Umbilical cord (tissue), 2 donors: ENCODE measurements around the gene DICER1. TPM values are rescaled to one million over a fixed set of nuclear protein-coding genes. Genes with fewer than 3 reads are reported as not detected.
A peak's percentile ranks its signal among the peaks of the same experiment; 100 is the strongest.
"Not testable (repeated sequence)": the region's sequence is repeated elsewhere in the genome, so short reads cannot be mapped to it uniquely, and the experiment has no call there.

Source experiments
- DNase-seq: peaks from one replicate; pipeline ENCODE4 v3.0.0-alpha.2; 2015; ENCODE audit warnings: low spot score
- total RNA-seq: library from RNA; depleted of rRNA; stranded (reverse); fragments of >200 nt; gene quantifications from one replicate; pipeline ENCODE4 v1.2.3, GENCODE V29; 2014; ENCODE audit warnings: low replicate concordance; ENCODE audit not compliant: insufficient read depth

DICER1 gene
- total RNA-seq, 1 donor from 2014 or later, result 319 TPM

DNA sequence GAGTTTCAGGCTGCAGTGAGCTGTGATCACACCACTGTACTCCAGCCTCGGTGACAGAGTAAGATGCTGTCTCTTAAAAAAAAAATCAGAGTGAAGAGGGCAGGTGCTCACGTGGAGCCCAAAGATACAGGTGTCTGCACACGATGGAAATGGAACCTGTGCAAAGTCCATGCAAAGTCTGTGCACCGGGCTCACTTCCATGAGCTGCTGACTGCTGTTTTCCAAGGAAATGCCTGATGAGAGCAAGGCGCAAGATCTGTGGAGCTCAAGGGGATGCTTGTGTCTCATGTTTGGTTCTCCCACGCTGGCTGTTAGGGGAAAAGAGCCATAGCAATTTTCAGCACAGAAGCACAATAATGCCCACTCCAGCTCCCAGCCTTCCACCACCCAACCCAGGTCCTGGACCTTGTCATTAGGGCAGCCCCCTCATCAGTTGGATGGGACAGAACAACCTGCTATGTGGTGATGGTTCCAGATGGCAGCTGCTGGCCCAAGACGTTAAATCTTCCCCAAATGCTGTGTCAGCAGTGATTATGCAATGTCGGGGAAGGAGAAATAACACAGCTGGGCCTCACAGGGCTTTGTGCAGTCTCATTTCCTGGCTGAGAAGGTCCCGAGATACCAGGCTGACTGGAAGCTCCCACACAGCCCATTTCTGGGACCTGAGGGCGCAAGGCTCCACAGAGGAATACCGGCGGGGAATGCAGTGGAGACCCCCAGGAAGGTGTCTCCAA lies 27.9 kb upstream of the DICER1 start:
- DNase-seq, result peak; percentile 84

DNA sequence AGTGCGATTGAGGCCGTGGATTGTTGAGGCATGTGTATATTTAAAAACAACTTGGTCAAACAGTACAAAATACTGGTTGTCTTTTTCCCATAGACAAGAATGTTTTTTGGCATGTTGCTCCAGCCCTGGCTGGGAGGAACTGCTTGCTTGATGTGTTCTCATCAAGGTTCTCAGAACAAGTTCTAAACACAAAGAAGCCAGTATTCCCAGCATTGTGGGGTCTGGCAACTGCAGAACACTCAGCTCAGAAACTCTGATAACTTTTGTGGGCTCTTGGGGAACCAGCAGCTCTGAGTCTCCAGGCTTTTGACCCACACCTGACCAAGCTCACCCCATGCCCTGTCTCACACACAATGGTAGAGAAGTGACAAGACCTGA lies 27.1 kb upstream of the DICER1 start:
- no peak for DNase-seq

DNA sequence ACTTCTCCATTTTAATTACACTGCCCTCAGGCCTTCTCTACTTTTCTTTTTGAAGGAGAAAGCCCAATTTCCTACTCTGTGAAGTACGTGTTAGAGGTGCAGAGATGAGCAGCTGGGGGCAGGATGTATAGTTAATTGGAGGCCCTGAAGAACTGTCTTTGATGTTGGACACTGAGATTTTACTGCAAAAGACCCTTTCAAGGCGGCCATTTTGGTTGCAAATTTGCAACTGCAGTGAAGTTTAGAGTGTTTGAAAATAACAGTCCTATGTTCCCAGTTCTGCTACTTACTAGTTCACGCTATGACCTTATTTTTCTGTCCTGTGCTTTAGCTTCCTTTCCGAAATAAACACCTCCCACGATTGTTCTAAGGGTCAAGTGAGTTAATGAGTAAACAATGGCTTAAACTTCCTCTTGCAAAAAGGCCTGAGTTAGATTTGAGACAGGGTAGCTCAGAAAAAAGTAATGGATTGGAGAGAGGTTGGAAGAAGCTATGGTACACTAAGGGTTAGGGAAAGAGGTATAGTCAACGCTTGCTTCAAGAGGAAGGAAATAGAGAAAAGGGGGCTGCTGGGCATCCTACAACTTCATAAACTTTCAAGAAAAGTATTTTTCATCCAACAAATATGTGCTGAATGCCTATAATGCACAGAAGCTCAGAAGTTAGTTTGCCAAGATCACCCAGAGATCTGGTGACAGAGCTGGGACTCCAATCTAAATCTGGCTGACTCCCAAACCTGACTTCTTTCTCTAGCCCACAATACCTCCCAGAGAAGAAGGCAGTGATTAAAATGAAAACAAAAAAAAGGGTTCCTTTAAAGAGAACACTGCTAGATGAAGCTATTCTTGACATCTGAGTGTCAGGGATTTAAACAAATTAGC lies 26.4 kb upstream of the DICER1 start:
- peak; percentile 44 for DNase-seq

DNA sequence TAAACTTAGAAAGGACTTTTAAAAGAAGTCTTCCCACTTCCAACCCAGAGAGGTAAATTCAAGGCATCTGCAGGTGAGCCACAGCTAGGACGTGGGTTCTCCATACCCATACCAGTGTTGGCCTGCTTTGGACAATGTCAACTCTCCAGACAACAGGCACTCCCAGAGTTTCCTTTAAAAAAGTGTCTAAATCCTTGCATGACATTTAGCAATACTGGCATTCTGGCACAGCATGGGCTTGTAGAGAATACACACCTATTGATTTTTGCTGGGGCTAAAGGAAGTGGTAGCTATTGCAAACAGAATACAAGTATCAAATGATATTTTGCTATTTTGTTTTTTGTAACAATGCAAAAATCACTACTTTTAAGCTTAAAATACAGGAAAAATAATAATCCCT lies 25.8 kb upstream of the DICER1 start:
- DNase-seq, result no peak

DNA sequence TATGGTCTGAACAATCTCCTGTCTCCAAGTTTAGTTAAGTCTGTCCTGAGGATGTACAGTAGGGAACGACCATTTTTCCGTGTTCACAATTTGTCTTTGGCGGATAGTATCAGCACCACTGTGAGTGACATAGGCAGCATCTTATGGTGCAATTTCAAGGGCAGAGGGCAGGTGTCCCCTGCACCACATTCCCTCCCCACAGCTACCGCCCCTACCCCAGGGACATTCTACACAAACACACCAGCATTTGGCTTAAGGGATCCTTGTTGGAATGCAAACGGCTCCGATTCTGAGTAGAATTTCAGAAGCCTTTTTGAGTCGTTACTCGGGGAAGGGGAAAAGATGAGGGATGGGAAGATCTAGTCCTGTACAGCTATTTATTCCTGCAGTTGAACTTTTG lies 25.1 kb upstream of the DICER1 start:
- no peak for DNase-seq

DNA sequence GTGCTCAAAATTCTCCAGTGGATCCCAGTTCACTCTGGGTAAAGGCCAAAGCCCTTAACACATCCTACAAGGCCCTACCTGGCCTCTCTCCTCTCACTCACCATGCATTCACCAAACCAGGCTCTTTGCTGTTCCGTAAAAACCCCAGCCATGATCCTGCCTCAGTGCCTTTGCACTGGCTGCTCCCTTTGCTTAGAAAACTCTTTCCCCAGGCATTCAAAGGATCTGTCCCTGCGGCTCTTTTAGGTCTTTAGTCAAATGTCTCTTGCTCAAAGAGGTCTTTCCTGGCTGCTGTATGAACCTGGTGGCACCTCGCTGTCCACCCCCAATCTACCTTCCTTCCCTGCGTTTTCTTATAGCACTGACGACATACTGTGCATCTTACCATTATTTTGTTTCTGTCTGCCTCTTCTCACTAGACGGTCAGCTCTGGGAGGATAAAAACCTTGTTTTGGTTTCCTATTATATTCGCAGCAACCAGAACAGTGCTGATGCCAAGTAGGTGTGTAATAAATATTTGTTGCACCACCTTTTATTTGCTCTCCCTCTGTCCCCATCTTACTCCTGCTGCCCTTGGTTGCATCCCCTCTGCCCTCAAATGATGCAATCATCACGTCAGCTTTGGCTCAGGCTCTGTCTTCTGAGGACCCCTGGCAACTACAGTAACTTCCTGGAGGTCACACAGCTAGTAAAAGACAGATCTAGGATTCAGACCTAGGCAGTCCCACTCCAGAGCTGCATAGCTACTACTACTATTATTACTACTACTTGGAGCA lies 23.8 kb upstream of the DICER1 start:
- DNase-seq, result no peak

DNA sequence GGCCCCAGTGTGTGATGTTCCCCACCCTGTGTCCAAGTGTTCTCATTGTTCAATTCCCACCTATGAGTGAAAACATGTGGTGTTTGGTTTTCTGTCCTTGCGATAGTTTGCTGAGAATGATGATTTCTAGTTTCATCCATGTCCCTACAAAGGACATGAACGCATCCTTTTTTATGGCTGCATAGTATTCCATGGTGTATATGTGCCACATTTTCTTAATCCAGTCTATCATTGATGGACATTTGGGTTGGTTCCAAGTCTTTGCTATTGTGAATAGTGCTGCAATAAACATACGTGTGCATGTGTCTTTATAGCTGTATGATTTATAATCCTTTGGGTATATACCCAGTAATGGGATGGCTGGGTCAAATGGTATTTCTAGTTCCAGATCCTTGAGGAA lies 18.3 kb upstream of the DICER1 start:
- DNase-seq, result not testable (repeated sequence)

DNA sequence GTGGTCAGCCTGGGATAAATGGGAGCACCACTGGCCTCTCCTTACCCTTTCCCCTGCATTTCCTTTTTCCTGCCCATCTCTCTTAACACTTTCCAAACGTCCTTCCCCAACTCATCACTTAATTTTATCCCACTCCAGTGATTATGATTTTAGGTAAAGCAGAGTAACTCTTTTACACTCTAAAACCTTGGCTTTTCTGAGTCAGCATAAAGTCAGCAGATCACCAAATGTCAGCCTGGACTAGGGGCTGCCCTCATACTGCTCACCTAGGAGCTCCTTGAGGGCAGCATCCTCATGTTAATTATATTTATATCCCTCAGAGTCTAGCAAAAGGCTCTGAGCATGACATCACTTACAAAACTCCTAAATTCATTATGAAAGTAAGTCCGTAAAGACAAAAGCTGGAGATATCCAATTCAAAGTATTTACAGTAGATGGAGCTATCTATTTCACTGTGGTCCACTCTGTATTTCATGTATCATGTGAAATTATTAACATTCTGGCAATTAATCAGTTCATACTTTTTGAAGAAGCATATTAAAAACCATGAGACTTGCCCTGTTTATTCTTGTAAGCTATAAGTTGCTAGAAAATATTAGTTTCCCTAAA lies 17.0 kb upstream of the DICER1 start:
- DNase-seq, result peak; percentile 38

DNA sequence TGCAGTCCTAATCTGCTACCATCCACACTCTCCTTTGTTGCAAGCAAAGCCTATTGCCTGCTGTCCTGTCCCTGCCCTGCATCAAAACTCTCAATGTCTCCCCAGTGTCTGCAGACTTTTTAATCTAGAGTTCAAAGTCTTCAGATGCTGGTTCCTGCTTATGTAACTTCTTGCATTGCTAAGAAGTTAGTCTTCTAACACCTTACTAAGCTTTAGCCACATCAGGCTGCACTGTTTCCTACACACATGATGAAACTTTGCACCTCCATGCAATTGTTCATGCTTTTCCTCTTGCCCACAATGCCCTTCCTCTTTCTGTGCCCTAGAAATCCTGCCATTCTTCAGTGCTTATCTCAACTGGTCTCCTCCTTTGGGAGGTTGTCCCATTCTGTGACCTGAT lies 16.2 kb upstream of the DICER1 start:
- DNase-seq, result no peak

DNA sequence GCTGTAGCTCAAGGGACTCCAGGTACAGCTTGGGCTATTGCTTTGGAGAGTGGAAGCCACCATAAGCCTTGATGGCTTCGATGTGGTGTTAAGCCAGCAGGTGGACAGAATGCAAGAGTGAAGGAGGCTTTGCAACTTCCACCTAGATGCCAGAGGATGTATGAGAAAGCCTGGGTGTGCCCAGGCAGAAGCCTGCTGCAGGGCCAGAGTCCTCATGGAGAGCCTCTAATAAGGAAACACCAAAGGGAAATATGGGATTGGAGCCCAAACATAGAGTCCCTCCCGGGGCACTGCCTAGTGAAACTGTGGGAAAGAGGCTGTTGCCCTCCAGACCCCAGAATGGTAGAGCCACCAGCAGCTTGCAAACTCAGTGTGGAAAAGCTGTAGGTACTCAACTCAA lies 9.8 kb upstream of the DICER1 start:
- DNase-seq, result no peak

DNA sequence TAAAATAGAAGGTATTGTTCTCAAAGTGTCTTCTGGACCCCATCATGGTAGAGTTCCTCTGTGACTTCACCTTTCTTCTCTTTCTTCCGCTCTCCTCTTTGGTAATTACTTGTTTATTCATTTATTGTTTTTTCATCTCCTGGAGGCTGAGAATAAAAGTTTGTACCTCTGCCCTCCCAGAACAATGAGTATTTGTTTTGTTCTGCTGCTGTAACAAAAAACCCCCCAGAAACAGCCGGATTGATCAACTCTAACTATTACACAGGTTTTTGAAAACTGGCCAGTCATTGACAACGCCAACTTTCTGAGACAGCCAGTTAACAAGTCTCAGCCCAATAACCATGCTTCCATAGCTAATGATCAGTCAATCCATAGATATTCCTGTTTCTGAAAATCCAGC lies 8.2 kb upstream of the DICER1 start:
- DNase-seq, result no peak

DNA sequence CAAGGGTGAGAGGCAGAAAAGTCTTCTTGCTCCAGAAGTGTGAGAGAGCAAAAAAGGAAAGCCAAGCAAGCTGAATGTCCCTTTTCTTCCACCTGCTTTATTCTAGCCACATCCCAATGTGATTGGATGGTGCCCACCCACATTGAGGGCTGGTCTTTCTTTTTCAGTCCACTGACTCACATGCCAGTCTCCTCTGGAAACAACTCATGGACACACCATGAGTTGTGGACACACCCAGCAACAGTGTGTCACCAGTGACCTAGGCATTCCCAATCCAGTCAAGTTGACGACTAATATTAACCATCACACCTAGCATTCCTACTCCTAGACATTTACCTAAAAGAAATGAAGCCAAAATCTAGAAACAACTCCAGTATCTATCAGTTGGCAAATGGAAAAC lies 7.2 kb upstream of the DICER1 start:
- no peak for DNase-seq

DNA sequence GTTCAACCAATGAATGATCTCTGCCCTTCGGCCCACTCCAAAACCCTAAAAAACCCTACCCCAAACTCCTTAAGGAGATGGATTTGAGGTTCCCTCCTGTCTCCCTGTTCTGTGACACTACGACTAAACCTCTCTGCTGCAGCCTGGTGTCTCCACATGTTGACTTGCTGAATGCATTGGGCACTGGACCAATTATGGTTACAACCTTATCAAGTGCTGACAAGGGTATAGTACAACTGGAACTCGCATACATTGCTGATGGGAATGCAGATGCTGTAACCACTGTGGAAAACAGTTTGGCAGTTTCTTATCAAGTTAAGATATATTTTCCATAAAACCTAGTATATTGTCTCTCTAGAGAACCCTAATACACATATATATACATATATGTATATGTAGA lies 6.3 kb upstream of the DICER1 start:
- DNase-seq, result no peak

DNA sequence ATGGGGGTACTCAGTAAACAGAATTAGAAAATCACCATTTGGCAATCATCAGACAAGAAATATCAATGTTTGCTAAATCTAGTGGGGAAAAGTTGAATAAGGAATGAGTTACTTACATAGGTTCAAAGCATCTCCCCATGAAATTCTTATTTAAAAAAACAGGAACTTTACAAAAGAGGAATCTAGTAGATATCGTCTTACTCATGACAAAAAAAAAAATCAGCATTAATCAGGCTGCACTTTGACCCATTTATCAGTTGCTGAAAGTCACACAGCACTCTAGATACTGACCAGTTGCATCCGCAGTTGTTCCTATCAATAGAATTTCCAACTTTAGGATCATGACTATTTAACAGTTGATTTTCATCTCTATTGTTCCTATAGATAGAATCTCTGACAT lies 5.8 kb upstream of the DICER1 start:
- DNase-seq, result no peak

DNA sequence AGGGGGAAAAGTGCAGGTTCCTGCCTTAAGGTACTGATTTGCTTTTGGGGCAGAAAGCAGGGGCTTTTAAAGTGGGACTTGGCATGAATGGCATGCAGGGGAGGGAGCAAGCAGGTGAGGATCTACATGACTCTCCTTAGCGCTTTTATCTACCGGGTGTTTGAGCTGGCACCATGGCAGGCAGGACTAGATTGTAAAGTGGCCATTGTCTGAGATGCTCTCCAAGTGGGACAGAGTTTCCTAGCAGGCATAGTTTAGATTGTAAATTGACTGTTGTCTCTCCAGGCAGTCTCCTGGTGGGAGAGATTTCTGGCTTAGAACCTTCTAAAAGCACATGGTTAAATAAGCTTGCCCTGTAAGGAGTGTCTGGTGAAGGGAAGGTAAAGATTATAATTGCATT lies 5.3 kb upstream of the DICER1 start:
- no peak for DNase-seq

DNA sequence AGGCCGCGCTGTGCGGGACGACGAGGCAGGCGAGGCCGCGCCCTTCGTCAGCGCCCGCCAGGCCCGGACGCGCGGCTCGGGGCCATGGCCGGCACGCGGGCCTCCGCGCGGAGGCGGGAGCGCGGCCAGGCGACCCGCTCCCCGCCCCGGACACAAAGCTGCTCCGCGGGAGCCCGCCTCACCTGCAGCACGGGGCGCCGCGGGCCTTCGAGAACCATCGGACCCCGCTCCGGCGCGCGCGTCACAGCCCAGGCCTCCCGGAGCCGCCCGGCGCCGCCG lies 342 bp downstream of the DICER1 start:
- DNase-seq, result no peak

DNA sequence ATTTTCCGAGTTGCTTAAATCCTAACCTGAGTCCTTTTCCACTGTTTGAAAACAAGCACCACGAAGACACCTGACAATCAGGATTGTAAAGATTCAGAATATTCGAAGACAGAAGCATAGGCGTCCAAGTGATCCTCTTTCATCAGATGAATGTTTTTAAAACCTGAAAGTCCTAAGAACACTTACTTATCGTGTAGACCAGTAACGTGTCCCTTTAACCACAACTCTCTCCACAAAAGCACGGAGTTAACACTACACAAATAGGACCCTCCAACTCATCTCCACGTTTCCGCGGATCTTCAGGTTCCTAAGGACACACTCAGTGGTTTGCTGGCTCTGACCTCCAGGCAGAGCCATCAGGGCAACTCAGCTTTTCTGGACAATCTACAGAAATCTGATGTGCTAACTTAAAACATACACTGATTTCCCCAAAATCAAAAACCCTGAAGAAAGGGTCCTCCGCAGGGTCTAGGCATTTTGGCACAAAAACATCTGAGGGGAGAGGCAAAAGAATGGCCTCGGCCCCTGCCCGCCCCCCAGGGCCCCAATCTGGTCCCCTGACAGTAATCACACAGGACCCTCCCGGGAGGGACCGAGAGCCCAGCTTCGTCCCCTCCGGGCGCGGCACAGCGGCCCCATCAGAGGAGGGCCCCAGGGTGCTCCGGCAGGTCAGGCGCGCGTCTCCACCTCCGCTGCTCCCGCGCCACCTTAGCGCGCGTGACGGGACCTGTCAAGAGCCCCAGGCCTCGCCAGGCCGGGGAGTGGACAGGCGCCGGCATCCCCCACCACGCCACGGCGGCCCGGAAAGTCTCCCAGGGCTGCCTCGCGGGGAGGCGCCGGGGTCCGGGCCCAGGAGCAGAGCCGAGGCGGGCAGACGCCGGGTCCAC lies 925 bp downstream of the DICER1 start:
- DNase-seq, result peak; percentile 21

DNA sequence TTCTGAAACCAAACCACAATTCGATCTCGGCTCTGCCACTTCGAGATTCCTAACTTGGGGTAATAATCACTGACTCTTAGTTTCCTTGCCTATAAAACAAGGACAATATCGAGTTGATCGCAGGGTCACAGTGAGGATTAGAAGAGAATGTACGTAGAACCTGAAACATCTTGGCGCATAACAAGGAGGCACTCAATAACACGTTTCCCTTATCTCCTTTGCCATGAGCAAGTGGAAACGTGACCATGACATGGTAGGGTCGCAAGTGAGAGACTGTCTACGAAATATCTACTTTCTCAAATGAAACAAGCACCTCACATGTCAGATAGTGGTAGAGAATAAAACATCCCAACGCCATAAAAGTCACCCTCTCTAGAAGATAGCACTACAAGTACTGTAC lies 2.3 kb downstream of the DICER1 start:
- DNase-seq, result no peak

DNA sequence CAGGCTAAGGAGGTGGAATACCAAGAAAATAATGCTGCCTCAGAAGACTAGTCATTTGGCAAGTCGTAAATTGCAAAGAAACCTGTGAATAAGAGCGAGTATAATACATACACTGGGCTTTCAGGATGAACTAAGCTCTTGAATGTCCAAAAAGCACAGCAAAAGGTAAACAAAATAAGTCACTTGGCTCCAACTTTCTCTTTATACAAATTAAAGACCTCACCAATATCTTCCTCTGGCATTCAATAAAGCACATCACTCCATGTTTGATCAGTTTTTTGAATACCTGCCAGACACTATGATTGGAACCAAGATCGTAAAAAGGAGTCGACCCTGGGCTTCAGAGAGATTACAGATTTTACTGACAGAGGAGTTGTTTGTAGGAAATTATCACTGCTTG lies 3.5 kb downstream of the DICER1 start:
- DNase-seq, result no peak

DNA sequence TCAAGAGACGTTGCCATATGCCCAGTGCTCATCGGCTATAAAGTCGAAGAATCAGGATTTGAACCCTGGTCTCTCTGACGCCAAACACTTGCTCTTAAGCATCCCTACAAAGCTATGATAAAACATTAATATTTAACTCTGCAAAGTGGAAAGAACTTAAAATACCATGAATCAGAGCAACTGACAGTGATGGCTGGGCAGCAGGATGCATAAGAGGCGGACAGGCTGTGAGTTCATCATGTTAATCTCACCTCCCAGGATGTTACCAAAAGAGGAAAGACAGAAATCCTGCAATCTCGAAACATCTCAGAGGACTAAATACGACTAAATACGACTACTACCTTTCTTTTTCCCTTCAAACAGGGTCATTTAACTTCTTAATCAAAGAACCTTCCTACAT lies 5.8 kb downstream of the DICER1 start:
- no peak for DNase-seq

DNA sequence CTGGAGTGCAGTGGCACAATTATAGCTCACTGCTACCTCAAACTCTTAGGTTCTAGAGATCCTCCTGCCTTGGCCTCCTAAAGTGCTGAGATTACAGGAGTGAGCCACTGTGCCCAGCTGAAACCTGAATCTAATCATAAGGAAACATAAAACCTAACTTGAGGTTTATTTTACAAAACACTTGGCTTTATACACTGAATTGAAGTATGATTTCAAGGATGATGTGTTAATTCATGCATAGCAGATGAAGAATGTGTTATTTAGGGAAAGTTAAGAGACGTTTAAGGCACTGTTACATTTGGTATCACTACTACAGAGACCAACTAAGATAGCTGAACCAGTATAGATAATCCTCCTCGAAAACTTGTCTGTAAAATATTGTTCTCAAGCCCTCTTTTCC lies 6.4 kb downstream of the DICER1 start:
- DNase-seq, result no peak
